Activated CD4-positive, CD25-positive, alpha-beta regulatory T cell treated with anti-CD3 and anti-CD28 coated beads, Interleukin-2, amount 50 U/mL, for 24 hours (primary cell): ENCODE measurements around the gene SRSF7.

Experiments
- ATAC-seq, 2 donors: fragments of 150-1000 bp; cut with Tn5 transposase; one replicate each; pipeline ENCODE4 v1.10.0; 2021; ENCODE audit warnings: mild to moderate bottlenecking in 1 of 2, moderate library complexity in 1 of 2

SRSF7 gene

DNA sequence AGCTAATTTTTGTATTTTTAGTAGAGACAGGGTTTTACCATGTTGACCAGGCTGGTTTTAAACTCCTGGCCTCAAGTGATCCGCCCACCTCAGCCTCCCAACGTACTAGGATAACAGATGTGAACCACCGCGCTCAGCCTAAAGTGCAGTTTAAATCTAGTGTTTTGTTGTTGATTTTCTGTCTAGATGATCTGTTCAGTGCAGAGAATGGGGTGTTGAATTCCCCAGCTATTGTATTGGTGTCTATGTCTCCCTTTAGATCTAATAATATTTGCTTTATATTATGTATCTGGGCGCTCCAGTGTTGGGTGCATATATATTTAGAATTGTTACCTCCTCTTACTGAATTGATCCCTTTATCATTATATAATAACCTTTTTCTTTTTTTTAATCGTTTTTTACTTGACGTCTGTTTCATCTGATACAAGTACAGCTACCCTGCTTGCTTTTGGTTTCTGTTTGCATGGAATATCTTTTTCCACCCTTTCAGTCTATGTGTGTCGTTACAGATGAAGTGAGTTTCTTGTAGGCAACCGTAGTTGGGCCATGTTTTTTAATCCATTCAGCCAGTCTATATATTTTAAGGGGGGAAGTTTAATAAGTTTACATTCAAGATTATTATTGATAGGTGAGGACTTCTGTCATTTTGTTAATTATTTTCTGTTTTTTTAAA, 50.9 kb downstream of the SRSF7 start:
- peak; percentile 68 to 76 for ATAC-seq

GRCh38 chr2:38698467-38699003, 52.6 kb downstream of the SRSF7 start:
- ATAC-seq: no peak

- peak; percentile 55 to 61 for ATAC-seq
Measured at GRCh38 chr2:38697116-38697840, 53.9 kb downstream of the SRSF7 start.
